GM19043 (cell line): Measurements from ENCODE around the gene PDS5A.
"Not testable (repeated sequence)": the region's sequence is repeated elsewhere in the genome, so short reads cannot be mapped to it uniquely, and the experiment has no call there.

Experiments
- ATAC-seq: cut with Tn5 transposase; IDR thresholded peaks from one replicate; pipeline ENCODE4 v1.9.1; 2021; ENCODE audit warnings: low read depth; ENCODE audit not compliant: unreplicated experiment

PDS5A gene

GRCh38 chr4:39785083-39785482 is 192.6 kb downstream of the PDS5A start:
- no peak for ATAC-seq

DNA sequence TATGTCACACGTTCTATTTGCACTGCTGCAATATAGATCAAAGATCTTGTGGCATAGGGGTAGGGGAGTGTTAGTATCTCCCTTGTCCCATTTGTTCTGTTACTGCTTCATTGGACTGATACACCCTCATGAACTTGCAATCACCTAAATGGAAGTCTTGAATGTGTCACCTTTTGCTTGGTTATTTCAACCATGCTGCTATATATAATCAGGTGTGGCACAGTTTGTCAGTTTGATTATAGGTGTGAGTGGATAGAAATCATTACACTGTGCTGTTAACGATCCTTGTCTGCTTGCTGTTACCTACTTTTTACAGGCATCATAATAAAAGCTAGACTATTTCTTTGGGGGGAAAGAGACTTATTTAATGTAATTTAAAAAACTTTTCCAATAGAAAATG is 195.7 kb downstream of the PDS5A start:
- not testable (repeated sequence) for ATAC-seq
